ENCODE results near the gene CAD. TPM values are rescaled to one million over a fixed set of nuclear protein-coding genes. Genes with fewer than 3 reads are reported as not detected.

Gene CAD
- total RNA-seq, 3 donors from 2014 or later (not counting 1 experiment from before 2014, with no cell fraction given) = 21.8 to 26.6 (median 24.0) TPM

- Mint-ChIP-seq H3K9me3 (no peaks in the 10 kb centered on the region), H3K27me3 (ENCODE audit: low read depth in 2 of 2) (peaks cover 14 to 28% of the 10 kb centered on the region in 2 donors), H3K4me1 (no peaks in the 10 kb centered on the region), H3K4me3 (no peak overlapping the region), H3K36me3 (no peaks in the 10 kb centered on the region), H3K27ac (no peak overlapping the region)
- WGBS (ENCODE audit: insufficient coverage) = 59% methylated on average over 6 of the region's 6 CpGs
- TF ChIP-seq CTCF (IDR thresholded peaks at IDR 0.05) = no peak
- ATAC-seq (no peak), DNase-seq (no peak)
- H3K27me3 ChIP-seq (ENCODE audit: control insufficient read depth, insufficient read depth, low read length) = no peaks in the 10 kb centered on the region
- intact Hi-C loops (cut with micrococcal nuclease) = no loop called here
- no peak overlapping the region for H3K4me3 ChIP-seq (ENCODE audit: low read length)
- H3K9me3 ChIP-seq (ENCODE audit: control insufficient read depth, insufficient read depth, low read length) = no peaks in the 10 kb centered on the region
- no peak overlapping the region for H3K27ac ChIP-seq (ENCODE audit: low read length)
- no peaks in the 10 kb centered on the region for H3K4me1 ChIP-seq (ENCODE audit: control insufficient read depth, insufficient read depth, low read length)
- H3K36me3 ChIP-seq (ENCODE audit: control insufficient read depth, insufficient read depth, low read length) = no peaks in the 10 kb centered on the region
Observed at GRCh38 chr2:27185331-27186026, 31.7 kb upstream of the CAD start.

GRCh38 chr2:27186613-27187345 lies 30.4 kb upstream of the CAD start:
- H3K27ac ChIP-seq (ENCODE audit: low read length) = no peak overlapping the region
- Mint-ChIP-seq H3K36me3 (no peaks in the 10 kb centered on the region), H3K4me3 (no peak overlapping the region), H3K9me3 (no peaks in the 10 kb centered on the region), H3K27me3 (ENCODE audit: low read depth in 2 of 2) (peaks cover 7 to 21% of the 10 kb centered on the region in 2 donors), H3K4me1 (no peaks in the 10 kb centered on the region), H3K27ac (no peak overlapping the region)
- no peak overlapping the region for H3K4me3 ChIP-seq (ENCODE audit: low read length)
- H3K36me3 ChIP-seq (ENCODE audit: control insufficient read depth, insufficient read depth, low read length) = no peaks in the 10 kb centered on the region
- H3K9me3 ChIP-seq (ENCODE audit: control insufficient read depth, insufficient read depth, low read length) = no peaks in the 10 kb centered on the region
- no peak for DNase-seq
- H3K27me3 ChIP-seq (ENCODE audit: control insufficient read depth, insufficient read depth, low read length) = no peaks in the 10 kb centered on the region
- 54% methylated on average over 5 of the region's 6 CpGs for WGBS (ENCODE audit: insufficient coverage)
- no peak for TF ChIP-seq CTCF (IDR thresholded peaks at IDR 0.05)
- ATAC-seq = no peak
- H3K4me1 ChIP-seq (ENCODE audit: control insufficient read depth, insufficient read depth, low read length) = no peaks in the 10 kb centered on the region
- intact Hi-C loops (cut with micrococcal nuclease) = no loop called here

GRCh38 chr2:27189989-27190388 lies 27.2 kb upstream of the CAD start:
- TF ChIP-seq CTCF (IDR thresholded peaks at IDR 0.05) = no peak
- peaks cover 0 to 3% of the 10 kb centered on the region in 2 donors for H3K27me3 Mint-ChIP-seq (ENCODE audit: low read depth in 2 of 2)
- Histone ChIP-seq H3K36me3 (ENCODE audit: control insufficient read depth, insufficient read depth, low read length) (no peaks in the 10 kb centered on the region), H3K9me3 (ENCODE audit: control insufficient read depth, insufficient read depth, low read length) (no peaks in the 10 kb centered on the region), H3K27me3 (ENCODE audit: control insufficient read depth, insufficient read depth, low read length) (no peaks in the 10 kb centered on the region), H3K27ac (ENCODE audit: low read length) (no peak overlapping the region), H3K4me1 (ENCODE audit: control insufficient read depth, insufficient read depth, low read length) (no peaks in the 10 kb centered on the region), H3K4me3 (ENCODE audit: low read length) (no peak overlapping the region)
- H3K4me3 Mint-ChIP-seq = no peak overlapping the region
- H3K27ac Mint-ChIP-seq = no peak overlapping the region
- WGBS (ENCODE audit: insufficient coverage) = 94% methylated on average over 8 of the region's 8 CpGs
- DNase-seq = no peak
- H3K4me1 Mint-ChIP-seq = no peaks in the 10 kb centered on the region
- intact Hi-C loops (cut with micrococcal nuclease) = no loop called here
- H3K36me3 Mint-ChIP-seq = no peaks in the 10 kb centered on the region
- H3K9me3 Mint-ChIP-seq = no peaks in the 10 kb centered on the region
- ATAC-seq = no peak

Measured in natural killer cell (primary cell).